Retina (tissue), 1 donor: ENCODE measurements around the gene MRGPRE.
A peak's percentile ranks its signal among the peaks of the same experiment; 100 is the strongest.

Experiments used
- DNase-seq: peaks from one replicate; pipeline ENCODE4 v3.0.0-alpha.2; 2016

Gene MRGPRE

GRCh38 chr11:3226846-3227567 lies 5.2 kb downstream of the MRGPRE start:
- no peak for DNase-seq

- DNase-seq: no peak
Measured at GRCh38 chr11:3225826-3226750, 6.1 kb downstream of the MRGPRE start.

GRCh38 chr11:3225159-3225758 lies 7.0 kb downstream of the MRGPRE start:
- DNase-seq: no peak

GRCh38 chr11:3224401-3225057 lies 7.7 kb downstream of the MRGPRE start:
- DNase-seq: peak; percentile 71

- no peak for DNase-seq
Measured at GRCh38 chr11:3223932-3224381, 8.3 kb downstream of the MRGPRE start.

GRCh38 chr11:3222941-3223915 lies 9.0 kb downstream of the MRGPRE start:
- no peak for DNase-seq

GRCh38 chr11:3222003-3222855 lies 10.0 kb downstream of the MRGPRE start:
- no peak for DNase-seq

- DNase-seq: no peak
Measured at GRCh38 chr11:3221408-3222002, 10.7 kb downstream of the MRGPRE start.

- no peak for DNase-seq
Measured at GRCh38 chr11:3220521-3221407, 11.5 kb downstream of the MRGPRE start.

- DNase-seq: no peak
Measured at GRCh38 chr11:3220101-3220500, 12.1 kb downstream of the MRGPRE start.

- no peak for DNase-seq
Measured at GRCh38 chr11:3219281-3219892, 12.8 kb downstream of the MRGPRE start.

- no peak for DNase-seq
Measured at GRCh38 chr11:3218483-3219280, 13.5 kb downstream of the MRGPRE start, which contains the start of gene MRGPRG. Gene MRGPRG, minus strand, starts transcription at chr11:3218813. Its CDS starts 0 bp downstream, at chr11:3218813.

GRCh38 chr11:3217818-3218482 lies 14.3 kb downstream of the MRGPRE start:
- no peak for DNase-seq

- DNase-seq: no peak
Measured at GRCh38 chr11:3216027-3216525, 16.1 kb downstream of the MRGPRE start.

GRCh38 chr11:3215346-3216026 lies 16.7 kb downstream of the MRGPRE start:
- DNase-seq: no peak

- no peak for DNase-seq
Measured at GRCh38 chr11:3214420-3214699, 17.9 kb downstream of the MRGPRE start.
